ENCODE data around the gene SKOR1.

- TF ChIP-seq, protein P1, sequence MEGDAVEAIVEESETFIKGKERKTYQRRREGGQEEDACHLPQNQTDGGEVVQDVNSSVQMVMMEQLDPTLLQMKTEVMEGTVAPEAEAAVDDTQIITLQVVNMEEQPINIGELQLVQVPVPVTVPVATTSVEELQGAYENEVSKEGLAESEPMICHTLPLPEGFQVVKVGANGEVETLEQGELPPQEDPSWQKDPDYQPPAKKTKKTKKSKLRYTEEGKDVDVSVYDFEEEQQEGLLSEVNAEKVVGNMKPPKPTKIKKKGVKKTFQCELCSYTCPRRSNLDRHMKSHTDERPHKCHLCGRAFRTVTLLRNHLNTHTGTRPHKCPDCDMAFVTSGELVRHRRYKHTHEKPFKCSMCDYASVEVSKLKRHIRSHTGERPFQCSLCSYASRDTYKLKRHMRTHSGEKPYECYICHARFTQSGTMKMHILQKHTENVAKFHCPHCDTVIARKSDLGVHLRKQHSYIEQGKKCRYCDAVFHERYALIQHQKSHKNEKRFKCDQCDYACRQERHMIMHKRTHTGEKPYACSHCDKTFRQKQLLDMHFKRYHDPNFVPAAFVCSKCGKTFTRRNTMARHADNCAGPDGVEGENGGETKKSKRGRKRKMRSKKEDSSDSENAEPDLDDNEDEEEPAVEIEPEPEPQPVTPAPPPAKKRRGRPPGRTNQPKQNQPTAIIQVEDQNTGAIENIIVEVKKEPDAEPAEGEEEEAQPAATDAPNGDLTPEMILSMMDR (IDR thresholded peaks at IDR 0.05 in 4 of 5, conservative IDR thresholded peaks at IDR 0.05 in 1 of 5), result no peak
- TF ChIP-seq POLR2A (IDR thresholded peaks at IDR 0.05), result no peak
Observed at GRCh38 chr15:67792250-67792942, 32.9 kb upstream of the SKOR1 start.

All from gastrocnemius medialis (tissue), 4 donors.